HCT116 (cell line): ENCODE results near the gene SLC25A6.

ENCODE experiments used
- CEBPB ChIP-seq: IDR thresholded peaks from 2 replicates; pipeline ENCODE4 v1.6.1; 2012; ENCODE audit warnings: low read depth
- CTCF ChIP-seq, 3 experiments: fragments of 200-600 bp in 1 of 3; sonication (generic) in 1 of 3; IDR thresholded peaks in 2 of 3; conservative IDR thresholded peaks in 1 of 3; 2 replicates each; pipeline ENCODE4 v1.5.1; 2012 to 2017; ENCODE audit warnings: low read depth in 2 of 3, low read length in 2 of 3, antibody characterized with exemption in 1 of 3, borderline replicate concordance in 1 of 3, control low read depth in 1 of 3, mild to moderate bottlenecking in 1 of 3, mixed read lengths in 1 of 3, mixed run types in 1 of 3, moderate library complexity in 1 of 3; ENCODE audit not compliant: insufficient read depth in 1 of 3
- POLR2AphosphoS5 ChIP-seq: IDR thresholded peaks from 2 replicates; pipeline ENCODE4 v1.6.1; 2011; ENCODE audit warnings: mild to moderate bottlenecking, low read depth, low read length, moderate library complexity

DNA sequence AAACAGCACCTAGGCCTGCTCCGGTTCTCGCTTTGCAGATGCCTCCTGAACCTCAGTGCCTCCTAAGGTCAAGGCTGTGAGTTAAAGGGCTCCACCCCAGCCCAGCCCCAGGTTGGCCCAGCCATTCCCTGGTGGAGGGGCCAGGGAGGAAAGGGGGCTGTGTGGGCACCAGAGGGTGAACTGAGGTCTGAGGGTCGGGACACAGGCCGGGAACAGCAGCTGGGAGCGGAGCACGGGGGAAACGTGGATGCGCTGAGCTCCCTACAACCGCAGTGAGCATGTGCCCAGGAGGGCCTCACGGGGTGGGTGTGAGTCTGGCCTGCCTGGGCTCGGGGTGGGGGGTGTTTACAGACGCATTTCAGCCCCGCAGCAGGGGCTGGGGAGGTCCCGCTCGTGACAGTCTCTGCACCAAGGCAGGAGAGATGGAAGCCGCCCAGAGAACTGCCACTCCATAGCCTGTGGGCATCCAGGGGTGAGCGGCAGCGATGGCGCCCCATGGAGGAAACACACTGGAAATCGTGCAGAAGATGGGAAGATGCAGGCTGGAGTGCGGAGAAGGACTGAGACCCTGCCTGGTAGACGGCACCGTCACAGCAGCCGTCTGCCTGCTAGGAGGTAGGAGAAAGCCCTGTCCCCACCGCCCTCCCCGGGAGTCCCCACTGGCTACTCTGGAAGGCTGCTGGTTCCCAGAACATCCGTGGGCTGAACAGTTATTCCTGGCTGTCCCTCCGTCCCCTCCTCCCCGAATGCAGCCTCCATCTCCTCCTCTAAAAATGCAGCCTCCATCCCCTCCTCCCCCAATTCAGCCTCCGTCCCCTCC lies 9.9 kb upstream of the SLC25A6 start:
- no peak for TF ChIP-seq POLR2AphosphoS5
- TF ChIP-seq CTCF (IDR thresholded peaks at IDR 0.05 in 2 of 3, conservative IDR thresholded peaks at IDR 0.05 in 1 of 3; ENCODE audit: borderline replicate concordance in 1 of 3, insufficient read depth in 1 of 3, low read depth in 2 of 3, low read length in 2 of 3) = no peak
- no peak for TF ChIP-seq CEBPB
